NCI-H345 (cell line): ENCODE results near the gene TLL2.

Source experiments
- DNase-seq: peaks from one replicate; lab custom pipeline; 2025; lab: John Stamatoyannopoulos, UW

TLL2 gene

DNA sequence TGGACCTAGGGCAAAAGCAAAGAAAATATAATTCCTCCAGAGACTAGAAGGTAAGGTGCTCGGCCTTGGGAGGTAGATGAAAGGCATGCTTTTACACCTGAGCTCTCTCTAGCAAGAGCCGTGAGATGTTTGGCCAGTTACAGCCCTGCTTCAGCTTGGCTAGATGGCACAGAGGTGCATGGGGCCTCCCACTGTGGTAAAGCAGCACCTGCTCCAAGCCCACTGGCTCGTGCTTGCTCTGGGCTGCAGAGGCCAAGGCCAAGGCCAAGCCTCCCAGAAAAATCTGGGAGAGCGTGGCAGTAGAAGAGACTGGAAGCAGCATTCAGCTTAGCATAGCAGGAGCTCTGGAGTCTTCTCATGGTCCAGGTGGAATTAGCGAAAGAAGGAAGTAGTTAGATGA lies 123.9 kb downstream of the TLL2 start:
- no peak for DNase-seq

GRCh38 chr10:96387601-96388000 lies 126.1 kb downstream of the TLL2 start:
- no peak for DNase-seq

DNA sequence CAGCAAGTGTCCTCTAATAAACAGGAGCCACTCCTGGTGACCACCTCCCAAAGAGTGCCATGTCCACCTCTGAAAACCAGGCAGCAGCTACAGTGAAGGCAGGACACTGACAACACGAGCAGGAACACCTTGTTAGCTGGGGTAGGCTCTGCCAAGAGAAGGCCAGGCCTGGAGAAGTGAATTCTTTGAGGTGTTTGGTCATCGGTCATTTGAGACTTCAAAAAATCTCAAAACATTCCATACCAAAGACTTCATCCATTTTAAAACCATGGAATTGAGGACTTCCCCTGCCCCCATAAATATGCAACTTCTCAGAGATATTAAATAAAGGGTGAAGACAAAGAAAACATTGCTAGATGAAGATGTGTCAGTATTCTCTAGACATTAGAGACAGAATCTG lies 126.6 kb downstream of the TLL2 start:
- no peak for DNase-seq

GRCh38 chr10:96384506-96384905 lies 129.2 kb downstream of the TLL2 start:
- no peak for DNase-seq

GRCh38 chr10:96380821-96381220 lies 132.9 kb downstream of the TLL2 start:
- DNase-seq, result no peak

GRCh38 chr10:96379758-96380157 lies 134.0 kb downstream of the TLL2 start:
- no peak for DNase-seq

DNA sequence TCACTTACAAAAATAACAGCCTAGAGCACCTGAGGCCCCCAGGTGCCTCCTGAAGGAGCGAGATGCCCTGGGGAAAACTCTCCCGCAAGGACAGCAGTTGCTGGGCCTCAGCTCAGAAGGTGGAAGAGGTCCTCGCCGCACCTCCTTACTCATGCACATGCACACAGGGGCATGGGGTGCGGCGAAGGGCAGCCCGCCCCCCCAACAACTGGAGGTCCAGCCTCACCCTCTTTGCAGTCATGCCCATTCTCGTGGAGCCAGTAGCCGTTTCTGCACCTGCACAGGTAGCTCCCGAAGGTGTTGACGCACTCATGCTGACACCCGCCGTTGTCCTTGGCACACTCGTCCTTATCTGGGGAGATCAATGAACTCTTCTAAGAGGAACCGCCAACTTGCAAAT lies 135.0 kb downstream of the TLL2 start:
- DNase-seq, result no peak

DNA sequence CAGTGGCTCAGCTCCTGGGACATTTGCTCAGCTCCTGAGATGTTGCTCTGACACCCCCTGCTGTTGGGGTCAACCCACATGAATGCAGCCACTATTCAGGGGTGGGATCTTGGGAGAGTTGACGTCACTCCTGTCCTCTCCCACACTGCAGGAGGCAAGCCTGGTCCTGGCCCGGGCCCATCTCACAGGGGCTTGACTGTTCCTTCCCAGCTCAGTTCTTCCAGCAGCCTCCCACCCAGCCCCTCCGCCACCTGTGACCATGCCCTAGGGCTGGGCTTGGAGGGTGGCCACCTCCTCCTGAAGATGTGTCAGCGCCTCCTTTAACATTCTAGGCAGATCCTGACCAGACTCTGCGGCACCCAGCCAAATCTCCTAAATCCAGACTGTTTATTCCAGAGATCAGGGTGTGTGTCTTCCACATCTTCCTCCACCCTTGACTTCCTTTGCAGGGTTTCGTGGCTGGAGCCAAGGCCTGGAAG lies 135.9 kb downstream of the TLL2 start:
- no peak for DNase-seq

DNA sequence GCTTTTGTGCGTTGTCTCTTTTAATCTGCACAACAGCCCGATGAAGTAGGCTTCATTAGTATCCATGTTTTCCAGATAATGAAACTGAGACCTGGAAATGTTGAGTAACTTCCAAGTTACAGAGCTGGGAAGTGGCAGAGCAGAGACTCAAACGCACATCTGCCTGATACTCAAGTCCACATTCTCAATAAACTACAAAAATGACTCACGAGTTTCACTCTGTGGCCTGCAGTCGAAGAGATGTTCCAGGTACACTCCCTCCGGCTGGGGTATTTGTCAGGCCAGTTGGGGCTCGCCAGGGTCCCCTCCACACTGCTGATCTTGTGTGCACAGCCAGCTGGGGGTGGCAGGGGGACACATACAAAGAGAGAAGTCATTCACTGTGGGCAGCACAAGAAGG lies 137.2 kb downstream of the TLL2 start:
- no peak for DNase-seq

GRCh38 chr10:96374985-96375830 lies 138.5 kb downstream of the TLL2 start:
- peak; percentile 84 for DNase-seq

- DNase-seq, result no peak
Measured at GRCh38 chr10:96374639-96374984, 139.1 kb downstream of the TLL2 start.

- DNase-seq, result no peak
Measured at GRCh38 chr10:96374004-96374403, 139.7 kb downstream of the TLL2 start.

GRCh38 chr10:96371356-96371755 lies 142.4 kb downstream of the TLL2 start:
- DNase-seq, result no peak

DNA sequence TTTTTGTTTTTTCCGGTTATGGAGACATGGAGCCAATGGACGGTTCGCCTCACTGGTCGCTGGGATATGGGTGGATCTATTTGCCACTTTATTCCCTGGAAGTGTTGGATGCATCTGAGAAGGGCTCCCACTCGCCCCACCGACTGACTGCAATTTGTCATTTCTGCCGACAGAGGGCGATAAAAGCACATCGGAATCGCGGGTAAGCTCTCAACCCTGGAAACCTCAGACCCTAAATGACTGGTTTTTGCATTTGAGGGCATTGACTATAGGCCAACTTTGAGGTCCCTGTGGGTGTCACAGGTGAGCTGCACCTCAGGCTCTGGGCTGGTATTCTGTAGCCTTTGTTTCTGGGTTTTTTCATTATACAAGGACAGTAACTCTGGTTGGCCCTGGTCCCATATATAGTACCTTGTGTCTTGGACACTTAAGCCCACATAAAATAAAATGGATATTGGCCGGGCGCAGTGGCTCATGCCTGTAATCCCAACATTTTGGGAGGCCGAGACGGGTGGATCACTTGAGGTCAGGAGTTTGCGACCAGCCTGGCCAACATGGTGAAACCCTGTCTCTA lies 143.1 kb downstream of the TLL2 start:
- peak; percentile 36 for DNase-seq

GRCh38 chr10:96369890-96370583 lies 143.7 kb downstream of the TLL2 start:
- no peak for DNase-seq

GRCh38 chr10:96368971-96369370 lies 144.8 kb downstream of the TLL2 start:
- no peak for DNase-seq

DNA sequence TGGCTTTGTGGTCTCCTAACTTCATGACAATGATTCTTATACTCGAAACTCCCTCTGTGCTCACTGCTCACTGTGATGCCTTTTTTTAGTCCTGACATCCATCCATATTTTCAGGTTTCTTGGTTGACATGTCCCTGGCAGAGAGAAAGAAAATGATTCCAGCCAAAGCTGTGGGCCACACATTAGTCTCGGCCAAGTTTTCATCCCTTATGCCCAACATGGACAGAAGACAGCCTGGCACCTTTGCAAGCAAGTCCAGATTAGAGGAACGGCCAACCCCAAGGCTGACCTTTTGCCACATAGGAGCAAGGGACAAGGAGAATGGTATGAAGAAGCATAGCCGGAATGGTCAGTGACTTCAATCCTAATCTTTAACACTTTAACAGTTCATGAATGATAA lies 146.3 kb downstream of the TLL2 start:
- no peak for DNase-seq

DNA sequence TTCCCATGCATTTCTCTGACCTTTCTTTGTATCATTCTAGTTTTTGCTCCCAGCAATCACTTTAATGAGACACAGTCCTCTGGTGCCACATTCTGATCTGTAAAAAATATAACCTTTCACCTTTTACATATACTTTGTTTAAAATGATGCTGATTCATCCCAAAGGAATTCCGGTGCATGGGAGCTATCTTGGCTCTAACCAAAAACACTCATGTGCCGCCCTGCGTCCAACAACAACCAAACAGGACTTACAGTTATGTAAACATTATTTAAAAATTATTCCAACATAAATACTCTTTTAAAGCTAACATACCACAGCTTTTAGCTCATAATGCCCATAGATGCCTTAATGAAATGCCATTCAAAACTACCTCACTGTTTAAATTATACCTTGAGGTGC lies 147.2 kb downstream of the TLL2 start:
- no peak for DNase-seq

- DNase-seq, result no peak
Measured at GRCh38 chr10:96365571-96365970, 148.2 kb downstream of the TLL2 start.

DNA sequence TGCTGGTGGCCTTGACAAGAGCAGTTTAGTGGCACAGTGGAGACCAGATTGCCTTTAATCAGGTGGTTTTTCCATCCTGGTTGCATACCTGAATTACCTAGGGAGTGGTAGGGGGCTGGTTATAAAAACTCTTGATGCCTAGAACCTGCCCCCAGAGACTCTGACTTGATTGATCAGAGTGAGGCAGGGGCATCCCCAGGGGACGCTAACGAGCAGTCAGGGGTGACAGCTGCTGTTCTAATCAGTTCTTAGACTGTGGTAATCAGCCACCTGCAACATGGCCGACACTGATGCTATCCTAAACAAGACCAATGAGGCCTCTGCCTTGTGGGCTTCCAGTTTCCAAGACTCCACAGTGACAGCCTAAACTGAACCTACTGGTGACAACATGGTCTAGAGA lies 153.0 kb downstream of the TLL2 start:
- no peak for DNase-seq

DNA sequence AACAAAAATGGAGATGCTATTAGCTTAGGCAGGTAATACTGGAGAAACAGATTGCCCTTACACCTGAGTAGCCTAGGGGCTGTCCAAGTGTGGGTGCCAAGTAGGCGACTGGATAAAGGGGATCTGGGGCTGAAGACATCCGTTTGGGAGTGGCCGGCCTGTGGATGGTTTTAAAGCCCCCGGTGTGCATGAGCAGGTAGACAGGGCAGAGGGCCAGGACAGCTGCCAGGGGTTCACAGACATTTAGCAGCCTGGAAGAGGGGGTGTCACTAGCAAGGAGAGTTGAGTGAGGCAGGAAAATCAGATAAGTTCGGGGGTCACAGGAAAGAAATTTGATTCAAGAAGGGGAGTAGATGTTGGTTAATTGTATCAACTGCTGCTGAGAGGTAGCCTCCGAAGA lies 153.4 kb downstream of the TLL2 start:
- no peak for DNase-seq

DNA sequence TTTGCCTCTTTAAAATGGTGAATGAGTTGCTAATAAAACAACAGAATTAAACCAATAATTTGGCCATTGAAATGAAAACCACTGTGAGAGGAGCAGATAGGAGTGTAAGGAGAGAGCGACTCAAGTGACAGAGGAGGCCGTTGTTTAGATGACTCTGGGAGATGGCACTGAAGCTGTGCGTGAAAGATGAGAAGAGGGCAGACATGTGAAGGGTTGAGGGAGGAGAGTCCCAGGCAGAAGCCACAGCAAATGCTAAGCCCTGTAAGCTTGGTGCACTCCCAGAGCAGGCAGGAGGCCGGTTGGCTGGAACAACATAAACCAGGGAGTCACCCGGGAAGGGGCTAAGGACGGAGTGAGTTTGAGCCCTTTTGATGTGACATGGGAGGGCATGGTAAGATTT lies 154.1 kb downstream of the TLL2 start:
- DNase-seq, result no peak

- DNase-seq, result no peak
Measured at GRCh38 chr10:96358851-96359540, 154.7 kb downstream of the TLL2 start, which contains the start of gene OPALIN. TSS of gene OPALIN (minus strand) at chr10:96359002. CDS start at chr10:96358896, 106 bp downstream.
